Right renal pelvis (tissue), 4 donors: Measurements from ENCODE around the gene CDK15. TPM values are rescaled to one million over a fixed set of nuclear protein-coding genes. Genes with fewer than 3 reads are reported as not detected.

Source experiments
- DNase-seq, 4 donors: peaks; one replicate each; pipeline ENCODE4 v3.0.0-alpha.2; 2013; ENCODE audit warnings: low read depth in 4 of 4, low spot score in 3 of 4, missing footprints in 1 of 4
- polyA plus RNA-seq, 4 donors: library from polyadenylated mRNA; unstranded; fragments of 120-200 nt; gene quantifications; one replicate each; pipeline ENCODE4 v1.2.1, GENCODE V29; 2013; ENCODE audit not compliant: insufficient read length in 4 of 4

Gene CDK15
- polyA plus RNA-seq, 4 donors, result 0.99 to 1.3 (median 1.1) TPM

- no peak for DNase-seq
These were observed 98.4 kb downstream of the CDK15 start for GRCh38 chr2:201904538-201905420.

- no peak for DNase-seq
These were observed 100.6 kb downstream of the CDK15 start for GRCh38 chr2:201906777-201907562.

- DNase-seq, result no peak
These were observed 101.2 kb downstream of the CDK15 start for GRCh38 chr2:201907563-201907881.

GRCh38 chr2:201908901-201909300, 102.6 kb downstream of the CDK15 start:
- DNase-seq, result no peak

- no peak for DNase-seq
These were observed 103.0 kb downstream of the CDK15 start for GRCh38 chr2:201909348-201909747.

- DNase-seq, result no peak
These were observed 103.6 kb downstream of the CDK15 start for GRCh38 chr2:201909961-201910361.

- DNase-seq, result no peak
These were observed 105.0 kb downstream of the CDK15 start for GRCh38 chr2:201911372-201911771.

GRCh38 chr2:201913201-201913600, 106.9 kb downstream of the CDK15 start:
- DNase-seq, result no peak

GRCh38 chr2:201915446-201915845, 109.1 kb downstream of the CDK15 start:
- DNase-seq, result no peak

GRCh38 chr2:201916565-201916964, 110.2 kb downstream of the CDK15 start:
- no peak for DNase-seq

GRCh38 chr2:201918616-201919307, 112.4 kb downstream of the CDK15 start:
- no peak for DNase-seq

- DNase-seq, result no peak
These were observed 112.9 kb downstream of the CDK15 start for GRCh38 chr2:201919308-201919634.

- no peak for DNase-seq
These were observed 117.3 kb downstream of the CDK15 start for GRCh38 chr2:201923436-201924328.

- no peak for DNase-seq
These were observed 118.1 kb downstream of the CDK15 start for GRCh38 chr2:201924453-201924852.

- DNase-seq, result no peak
These were observed 118.7 kb downstream of the CDK15 start for GRCh38 chr2:201925056-201925455.

GRCh38 chr2:201926067-201926466, 119.7 kb downstream of the CDK15 start:
- DNase-seq, result no peak

- DNase-seq, result no peak
These were observed 122.0 kb downstream of the CDK15 start for GRCh38 chr2:201928363-201928762.

GRCh38 chr2:201929281-201930026, 123.1 kb downstream of the CDK15 start:
- no peak for DNase-seq

GRCh38 chr2:201930043-201930442, 123.7 kb downstream of the CDK15 start:
- DNase-seq, result no peak

- no peak for DNase-seq
These were observed 124.5 kb downstream of the CDK15 start for GRCh38 chr2:201930831-201931230.
